HG03135 (cell line): ENCODE measurements around the gene LNPEP.

Experiments used
- ATAC-seq: cut with Tn5 transposase; IDR thresholded peaks from one replicate; pipeline ENCODE4 v1.9.1; 2021; ENCODE audit warnings: mild to moderate bottlenecking, moderate library complexity; ENCODE audit not compliant: unreplicated experiment

LNPEP gene

DNA sequence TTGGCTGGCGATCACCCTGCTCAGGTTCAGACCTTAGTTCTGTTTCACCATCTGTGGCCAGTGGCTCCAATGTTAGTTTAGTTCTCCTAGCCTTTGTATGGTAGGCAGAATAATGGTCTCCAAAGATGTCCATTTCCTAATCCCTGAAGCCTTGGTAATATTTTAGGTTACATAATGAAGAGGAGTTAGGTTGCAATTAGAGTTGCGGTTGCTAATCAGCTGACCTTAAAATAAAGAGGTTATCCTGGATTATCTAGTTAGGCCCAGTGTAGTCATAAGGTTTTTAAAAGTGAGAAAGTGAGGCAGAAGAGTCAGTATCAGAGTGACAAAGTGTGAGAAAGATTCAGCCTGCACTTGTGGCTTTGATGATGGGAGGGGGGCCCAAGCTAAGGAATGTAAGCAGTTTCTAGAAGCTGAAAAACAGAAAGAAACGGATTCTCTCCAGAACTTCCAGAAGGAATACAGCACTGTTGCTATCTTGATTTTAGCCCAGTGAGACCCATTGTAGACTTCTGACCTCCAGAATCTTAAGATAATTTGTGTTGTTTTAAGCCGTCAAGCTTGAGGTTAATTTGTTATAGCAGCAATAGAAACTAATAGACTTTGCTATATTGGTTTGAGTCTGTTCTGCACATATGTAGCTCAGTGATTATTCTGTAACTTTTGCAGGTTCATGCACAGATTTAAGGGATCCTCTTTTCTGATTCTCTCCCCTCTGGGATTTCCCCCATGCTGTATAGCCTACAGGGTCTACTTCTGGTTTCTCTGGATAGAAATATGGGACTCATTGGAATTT, 21.6 kb downstream of the LNPEP start:
- ATAC-seq: peak; percentile 41

DNA sequence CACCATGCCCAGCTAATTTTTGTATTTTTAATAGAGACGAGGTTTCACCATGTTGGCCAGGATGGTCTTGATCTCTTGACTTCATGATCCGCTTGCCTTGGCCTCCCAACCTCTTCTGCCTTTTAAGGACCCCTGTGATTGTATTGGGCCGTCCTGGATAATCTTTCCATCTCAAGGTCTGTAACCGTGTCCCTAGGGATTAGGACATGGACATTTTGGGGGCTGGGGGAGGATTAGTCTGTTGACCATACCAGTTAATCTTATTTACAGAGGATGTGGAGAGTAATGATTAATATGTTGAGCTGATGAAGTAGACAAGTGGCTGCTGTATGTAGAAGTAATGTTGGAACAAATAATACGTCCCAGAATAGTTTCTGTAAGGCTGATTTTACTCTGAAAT, 23.1 kb downstream of the LNPEP start:
- no peak for ATAC-seq

DNA sequence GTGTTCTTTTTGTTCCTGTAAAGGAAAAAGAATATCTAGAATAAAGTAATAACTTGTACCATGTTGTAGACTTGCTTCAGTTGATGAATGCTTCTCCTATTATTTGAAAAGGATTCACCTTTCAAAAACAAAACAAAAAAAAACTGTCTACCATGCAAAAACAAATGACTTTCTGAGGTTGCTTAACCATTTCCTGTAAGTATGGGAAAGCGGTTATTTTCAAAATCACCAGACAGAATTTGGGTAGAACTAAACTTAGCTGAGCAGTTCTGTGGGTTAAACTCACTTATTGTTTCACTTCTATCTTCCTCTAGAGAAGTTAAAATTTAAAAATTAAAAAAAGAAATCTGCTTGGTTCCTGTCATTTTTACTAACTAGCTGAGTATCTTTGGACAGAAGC, 25.2 kb downstream of the LNPEP start:
- ATAC-seq: peak; percentile 57

DNA sequence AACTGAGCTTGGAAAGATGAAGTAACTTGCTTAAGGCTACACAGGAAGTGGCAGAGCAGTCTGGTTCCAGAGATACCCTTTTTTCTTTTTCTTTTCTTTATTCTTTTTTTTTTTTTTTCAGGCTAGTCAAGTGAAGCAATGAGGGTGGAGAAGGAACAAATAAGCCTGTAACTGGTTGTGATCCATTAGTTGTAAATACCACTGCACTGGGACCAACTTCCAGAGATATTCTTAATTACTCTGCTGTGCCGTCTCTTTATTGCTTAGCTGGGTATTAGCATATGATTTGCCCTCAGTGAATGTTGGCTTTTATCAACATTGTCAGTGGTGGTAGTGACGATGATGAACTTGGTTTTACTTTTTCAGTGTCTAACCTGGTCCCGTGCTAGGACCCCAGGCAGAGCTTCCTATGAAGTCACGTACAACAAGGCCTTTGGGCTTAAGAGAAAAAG, 26.7 kb downstream of the LNPEP start:
- no peak for ATAC-seq

DNA sequence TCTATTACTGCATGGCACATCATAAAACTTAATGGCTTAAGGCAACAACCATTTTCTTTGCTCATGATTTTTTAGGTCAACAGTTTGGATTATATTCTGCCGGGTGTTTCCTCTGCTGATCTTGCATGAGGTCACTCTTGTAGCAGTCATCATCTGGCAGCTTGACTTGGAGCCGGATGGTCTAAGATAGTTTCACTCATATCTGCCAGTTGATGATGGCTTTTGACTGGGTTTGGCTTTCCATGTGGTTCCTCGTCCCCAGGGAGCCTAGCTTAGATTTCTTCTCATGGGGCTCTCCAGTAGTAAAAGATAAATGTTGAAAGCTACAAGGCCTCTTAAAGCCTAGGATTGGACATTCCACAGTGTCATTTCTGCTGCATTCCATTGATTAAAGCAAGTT, 27.4 kb downstream of the LNPEP start:
- ATAC-seq: peak; percentile 58

DNA sequence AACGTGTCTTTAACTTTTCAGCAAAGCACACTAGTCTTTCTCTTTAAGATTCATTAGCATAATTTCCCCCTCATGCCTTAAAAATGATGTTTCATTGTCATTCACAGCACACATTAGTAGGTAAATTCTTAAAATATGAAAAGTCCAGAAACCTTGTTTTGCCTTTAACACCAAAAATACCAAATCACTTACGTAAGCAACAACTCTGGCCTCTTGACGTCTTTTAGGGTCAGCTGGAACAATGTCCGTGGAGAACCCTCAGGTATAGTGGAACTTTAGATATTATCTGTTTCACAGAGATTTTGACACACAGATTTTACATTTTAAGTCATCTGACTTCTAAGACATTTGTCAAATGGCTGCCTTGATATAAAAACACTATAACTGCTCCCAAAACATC, 30.9 kb downstream of the LNPEP start:
- ATAC-seq: no peak

DNA sequence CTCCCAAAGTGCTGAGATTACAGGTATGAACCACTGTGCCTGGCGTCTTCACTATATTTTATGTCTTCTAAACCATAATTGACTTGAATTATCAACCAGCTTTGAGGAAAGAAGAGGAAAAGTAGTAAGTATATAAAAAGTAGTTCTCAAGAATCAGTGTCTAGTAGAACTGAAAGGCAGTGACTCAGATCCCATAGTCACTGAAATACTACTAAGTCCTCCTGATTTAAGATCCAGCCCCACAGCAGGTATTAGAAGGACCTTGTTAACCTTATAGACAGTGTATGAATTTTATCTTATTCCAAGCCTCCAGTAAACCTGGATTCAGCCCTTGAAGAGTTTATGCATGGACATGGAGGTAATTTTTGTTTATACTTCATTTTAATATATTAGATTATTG, 31.5 kb downstream of the LNPEP start:
- no peak for ATAC-seq

DNA sequence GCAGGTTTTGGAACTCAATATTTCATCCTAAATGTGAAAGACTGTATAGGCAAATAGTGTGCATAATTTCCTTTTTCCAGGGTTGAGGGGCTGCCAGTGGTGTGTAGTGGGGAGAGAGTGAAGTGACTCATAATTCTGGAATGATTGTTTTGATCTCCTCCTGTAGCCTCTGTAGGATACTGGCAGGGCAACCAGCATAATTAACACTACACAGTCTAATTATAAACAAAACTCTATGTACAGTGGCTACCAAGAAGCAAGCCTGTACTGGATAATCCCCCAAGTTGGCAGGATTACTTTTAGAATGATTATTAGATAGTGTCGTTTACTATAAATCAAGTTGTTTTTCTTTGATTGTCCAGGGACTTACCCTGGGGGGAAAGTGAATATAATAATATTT, 32.2 kb downstream of the LNPEP start:
- ATAC-seq: no peak

DNA sequence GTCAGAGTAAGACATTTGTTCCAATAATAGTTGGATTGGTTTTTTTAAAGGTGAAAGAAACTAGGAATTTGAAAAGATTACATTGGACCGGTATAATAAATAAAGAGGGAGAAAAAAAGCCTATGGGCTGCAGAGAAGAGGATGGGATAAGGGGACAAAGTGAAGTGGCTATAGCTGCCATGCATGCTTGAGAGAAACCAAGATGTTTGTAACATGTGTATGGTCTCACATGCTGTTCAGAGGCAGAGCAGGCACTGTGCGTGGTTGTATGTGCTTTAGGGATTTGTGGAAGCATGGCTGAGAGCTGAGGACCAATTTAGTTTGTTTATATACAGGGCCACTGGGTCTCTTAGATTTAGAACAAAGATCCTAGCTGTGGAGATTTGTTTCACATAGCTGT, 32.7 kb downstream of the LNPEP start:
- ATAC-seq: no peak

GRCh38 chr5:96969366-96969765, 33.5 kb downstream of the LNPEP start:
- ATAC-seq: no peak

DNA sequence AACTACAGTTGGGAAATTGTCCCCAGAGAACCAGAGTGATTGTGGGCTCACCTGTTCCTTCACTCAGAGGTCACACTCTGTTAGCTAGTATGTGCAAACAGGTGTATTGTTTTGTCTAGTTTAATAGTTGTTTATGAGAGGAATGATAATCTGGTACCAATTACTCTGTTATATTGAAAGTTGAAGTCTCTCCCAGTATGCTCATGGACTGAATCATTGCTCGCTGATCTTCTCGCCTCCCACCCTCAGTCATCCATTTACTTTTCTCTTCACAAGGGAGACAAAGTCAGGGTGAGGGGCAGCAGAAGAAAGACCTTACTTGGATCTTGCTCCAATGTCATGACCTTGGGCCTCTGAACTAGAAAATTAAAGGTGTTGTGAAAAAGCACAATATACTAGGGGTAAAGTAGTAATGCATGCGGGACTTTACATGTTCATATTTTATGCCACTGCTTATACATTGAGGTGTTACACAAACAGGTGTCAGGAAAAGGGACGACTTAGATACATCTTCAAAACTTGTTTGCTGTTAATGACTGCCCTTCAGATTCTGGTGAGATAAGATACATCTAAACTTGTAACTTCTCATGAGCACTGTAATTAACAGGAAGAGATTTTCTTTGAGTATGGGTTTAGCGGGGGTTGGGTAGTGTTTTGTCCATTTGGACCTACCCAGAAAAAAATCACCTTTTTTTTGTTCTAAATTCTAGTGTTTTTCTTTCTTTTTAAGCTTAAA, 36.9 kb downstream of the LNPEP start:
- ATAC-seq: no peak

- ATAC-seq: no peak
These were observed 37.9 kb downstream of the LNPEP start for GRCh38 chr5:96973532-96974401.

GRCh38 chr5:96975656-96976055, 39.8 kb downstream of the LNPEP start:
- ATAC-seq: no peak

DNA sequence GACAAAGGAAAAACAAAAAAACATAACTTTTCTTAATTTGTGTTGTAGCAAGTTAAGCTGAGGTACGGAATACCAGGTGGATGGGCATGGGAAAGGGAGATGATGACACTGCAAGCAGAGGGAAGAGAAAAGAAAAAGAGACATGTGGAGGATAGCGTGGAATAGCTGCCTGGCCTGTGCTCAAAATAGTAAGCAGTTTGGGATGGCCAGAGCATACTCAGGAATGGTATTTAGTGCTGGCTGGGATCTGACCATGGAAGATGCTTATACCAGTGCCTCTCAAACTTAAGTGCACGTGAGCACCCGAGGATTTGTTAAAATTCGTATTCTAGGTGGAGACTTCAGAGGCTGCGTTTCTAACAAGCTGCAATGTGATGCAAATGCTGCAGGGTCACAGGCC, 41.3 kb downstream of the LNPEP start:
- ATAC-seq: no peak

GRCh38 chr5:96978812-96979449, 43.1 kb downstream of the LNPEP start:
- no peak for ATAC-seq

GRCh38 chr5:96984506-96985192, 48.8 kb downstream of the LNPEP start:
- ATAC-seq: no peak

GRCh38 chr5:96986450-96986849, 50.6 kb downstream of the LNPEP start:
- ATAC-seq: no peak

- no peak for ATAC-seq
These were observed 54.2 kb downstream of the LNPEP start for GRCh38 chr5:96990102-96990501.

DNA sequence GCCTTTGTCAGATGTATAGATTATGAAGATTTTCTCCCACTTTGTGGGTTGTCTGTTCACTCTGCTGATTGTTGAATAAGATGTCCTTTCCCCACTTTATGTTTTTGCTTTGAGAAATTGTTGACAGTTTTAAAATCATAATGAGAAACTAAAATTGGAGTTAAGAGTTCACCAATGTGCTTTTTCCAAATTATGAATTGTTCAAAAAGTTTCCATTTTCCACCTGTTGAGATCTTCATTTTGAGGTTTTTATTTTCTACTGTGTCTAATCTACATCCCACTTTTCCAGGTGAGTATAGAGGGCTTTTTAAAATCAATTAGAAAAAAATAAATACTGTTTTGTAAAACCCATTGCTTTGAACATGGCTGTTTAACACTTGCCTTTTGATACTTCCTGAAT, 55.8 kb downstream of the LNPEP start:
- ATAC-seq: no peak

GRCh38 chr5:96993760-96994159, 57.9 kb downstream of the LNPEP start:
- no peak for ATAC-seq
